ENCODE measurements around the gene UBR1.

- TF ChIP-seq CTCF (conservative IDR thresholded peaks at IDR 0.05; ENCODE audit: low read depth, low read length) = no peak
- TF ChIP-seq EZH2 (IDR thresholded peaks at IDR 0.05; ENCODE audit: borderline replicate concordance, low read depth, low read length, poor library complexity, severe bottlenecking) = no peak
Measured at GRCh38 chr15:43150191-43150929, 44.5 kb upstream of the UBR1 start.

Data from A673 (cell line).